HG03442 (cell line): Measurements from ENCODE around the gene CLPX.
"Not testable (repeated sequence)": the region's sequence is repeated elsewhere in the genome, so short reads cannot be mapped to it uniquely, and the experiment has no call there.

ENCODE experiments used
- ATAC-seq: cut with Tn5 transposase; IDR thresholded peaks from one replicate; pipeline ENCODE4 v1.9.1; 2021; ENCODE audit warnings: mild to moderate bottlenecking, moderate library complexity; ENCODE audit not compliant: unreplicated experiment

Gene CLPX

GRCh38 chr15:65105038-65105437 lies 80.1 kb downstream of the CLPX start:
- ATAC-seq = no peak

- no peak for ATAC-seq
These were observed 82.2 kb downstream of the CLPX start for GRCh38 chr15:65102912-65103311.

GRCh38 chr15:65101891-65102708 lies 83.0 kb downstream of the CLPX start:
- no peak for ATAC-seq

GRCh38 chr15:65101411-65101890 lies 83.7 kb downstream of the CLPX start:
- ATAC-seq = no peak

DNA sequence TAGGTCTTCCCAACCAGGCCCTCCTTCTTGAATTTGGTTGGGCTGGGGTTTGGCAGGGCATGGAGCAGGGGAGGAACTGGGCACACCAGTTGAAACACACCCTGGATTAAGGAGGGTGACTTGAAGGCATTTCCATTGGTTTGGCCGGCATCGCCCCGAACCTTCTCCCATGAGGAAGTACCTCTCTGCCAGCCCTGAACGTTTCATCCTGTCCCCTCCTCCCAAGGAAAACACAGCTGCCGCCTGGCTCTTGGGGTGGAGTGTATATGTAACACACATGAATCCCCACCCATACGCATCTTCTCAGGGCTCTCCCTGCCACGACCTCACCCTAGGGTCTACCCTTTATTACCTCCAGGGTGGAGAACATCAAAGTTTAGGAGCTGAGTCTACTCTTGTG lies 84.7 kb downstream of the CLPX start:
- ATAC-seq = no peak

- not testable (repeated sequence) for ATAC-seq
These were observed 85.3 kb downstream of the CLPX start for GRCh38 chr15:65099801-65100200.

DNA sequence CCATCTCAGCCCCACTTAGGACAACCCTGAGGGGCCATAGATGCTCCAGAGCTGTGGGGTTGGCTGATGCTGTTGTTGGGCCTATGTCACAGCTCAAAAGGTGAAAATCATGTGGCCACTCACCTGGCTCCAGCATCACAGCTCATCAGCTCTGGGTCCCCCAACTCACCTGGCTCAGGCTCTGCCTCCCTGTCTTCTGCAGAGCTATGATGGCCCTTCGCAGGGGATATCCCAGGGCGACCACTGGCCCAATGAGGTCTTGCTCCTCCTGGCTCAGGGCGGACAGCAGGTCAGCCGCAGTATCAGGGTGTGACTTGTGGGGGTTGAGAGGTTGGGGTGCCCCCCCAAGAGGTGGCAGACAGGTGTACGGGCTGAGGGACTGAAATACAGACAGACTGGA lies 85.8 kb downstream of the CLPX start:
- no peak for ATAC-seq
